Neutrophil (primary cell): ENCODE data around the gene HPS6.
"Not testable (repeated sequence)": the region's sequence is repeated elsewhere in the genome, so short reads cannot be mapped to it uniquely, and the experiment has no call there.

ENCODE experiments used
- H3K27ac ChIP-seq: fragments of 200-600 bp; sonication (generic); 2 replicates; pipeline ENCODE4 v1.5.1; 2016; ENCODE audit warnings: mild to moderate bottlenecking, moderate library complexity
- H3K27me3 ChIP-seq: fragments of 200-600 bp; sonication (generic); 2 replicates; pipeline ENCODE4 v1.6.0; 2016; ENCODE audit warnings: mild to moderate bottlenecking
- H3K36me3 ChIP-seq: fragments of 200-600 bp; sonication (generic); 2 replicates; pipeline ENCODE4 v1.5.1; 2017
- H3K4me1 ChIP-seq, 2 experiments: fragments of 200-600 bp in 1 of 2; sonication (generic) in 1 of 2; 1 replicate in 1 of 2; 2 replicates in 1 of 2; pipeline versions ENCODE4 v1.5.1 to v1.6.1; 2013 to 2016; ENCODE audit warnings: low read depth in 1 of 2, low read length in 1 of 2, mild to moderate bottlenecking in 1 of 2, moderate library complexity in 1 of 2; ENCODE audit not compliant: control insufficient read depth in 1 of 2, insufficient read depth in 1 of 2
- H3K4me3 ChIP-seq, 2 experiments: fragments of 200-600 bp in 1 of 2; sonication (generic) in 1 of 2; 1 replicate in 1 of 2; 2 replicates in 1 of 2; pipeline ENCODE4 v1.5.1; 2013 to 2016; ENCODE audit warnings: low read depth in 1 of 2, low read length in 1 of 2, mild to moderate bottlenecking in 1 of 2, moderate library complexity in 1 of 2
- H3K9me3 ChIP-seq: fragments of 200-600 bp; sonication (generic); 2 replicates; pipeline ENCODE4 v1.5.1; 2016
- CTCF ChIP-seq: fragments of 200-600 bp; sonication (generic); IDR thresholded peaks from 2 replicates; pipeline ENCODE4 v1.5.1; 2016; ENCODE audit warnings: antibody characterized with exemption

The HPS6 gene

GRCh38 chr10:102027261-102027660 is 37.9 kb upstream of the HPS6 start:
- Histone ChIP-seq H3K9me3 (no peaks in the 10 kb centered on the region), H3K27ac (no peak overlapping the region), H3K4me1 (peaks cover 10 to 11% of the 10 kb centered on the region in 2 experiments), H3K4me3 (no peak overlapping the region), H3K27me3 (no peaks in the 10 kb centered on the region), H3K36me3 (peaks cover 59% of the 10 kb centered on the region)
- no peak for TF ChIP-seq CTCF

GRCh38 chr10:102033787-102034186 is 31.4 kb upstream of the HPS6 start:
- Histone ChIP-seq H3K27me3 (no peaks in the 10 kb centered on the region), H3K4me1 (no peaks in the 10 kb centered on the region), H3K4me3 (no peak overlapping the region), H3K36me3 (peaks cover 79% of the 10 kb centered on the region), H3K9me3 (no peaks in the 10 kb centered on the region), H3K27ac (no peak overlapping the region)
- TF ChIP-seq CTCF: no peak

- H3K27me3 ChIP-seq, H3K4me1 ChIP-seq, H3K27ac ChIP-seq, H3K4me3 ChIP-seq, H3K9me3 ChIP-seq: not testable (repeated sequence)
- H3K36me3 ChIP-seq: peaks cover 66% of the 10 kb centered on the region
Observed at GRCh38 chr10:102035807-102036206, 29.3 kb upstream of the HPS6 start.

- H3K27me3 ChIP-seq: no peaks in the 10 kb centered on the region
- TF ChIP-seq CTCF: no peak
- H3K27ac ChIP-seq: no peak overlapping the region
- H3K4me3 ChIP-seq: no peak overlapping the region
- H3K9me3 ChIP-seq: no peaks in the 10 kb centered on the region
- peaks cover 6 to 11% of the 10 kb centered on the region in 2 experiments for H3K4me1 ChIP-seq
- peaks cover 40% of the 10 kb centered on the region for H3K36me3 ChIP-seq
Observed at GRCh38 chr10:102038410-102038809, 26.7 kb upstream of the HPS6 start.

- no peak for TF ChIP-seq CTCF
- Histone ChIP-seq H3K27ac (no peak overlapping the region), H3K36me3 (peaks cover 26% of the 10 kb centered on the region), H3K9me3 (no peaks in the 10 kb centered on the region), H3K4me1 (peaks cover 17 to 25% of the 10 kb centered on the region in 2 experiments), H3K27me3 (no peaks in the 10 kb centered on the region), H3K4me3 (no peak overlapping the region)
Observed at GRCh38 chr10:102040305-102041050, 24.7 kb upstream of the HPS6 start.

- H3K36me3 ChIP-seq: no peaks in the 10 kb centered on the region
- H3K9me3 ChIP-seq: no peaks in the 10 kb centered on the region
- H3K4me3 ChIP-seq: no peak overlapping the region
- H3K27me3 ChIP-seq: no peaks in the 10 kb centered on the region
- no peak overlapping the region for H3K27ac ChIP-seq
- peaks cover 17 to 25% of the 10 kb centered on the region in 2 experiments for H3K4me1 ChIP-seq
- TF ChIP-seq CTCF: no peak
Observed at GRCh38 chr10:102045292-102045691, 19.9 kb upstream of the HPS6 start.
